Measurements from ENCODE around the gene C11orf91. TPM values are rescaled to one million over a fixed set of nuclear protein-coding genes. Genes with fewer than 3 reads are reported as not detected.

C11orf91 gene
- total and polyA plus RNA-seq, 2 donors (not counting 3 experiments of a cell fraction or from before 2014, with no cell fraction given): 0.94 to 2.1 TPM

- FAIRE-seq: no peak
- DNase-seq (ENCODE audit: low read depth, low spot score): no peak
- Histone ChIP-seq H3K9ac (replicated peaks; ENCODE audit: extremely low read depth, insufficient read depth, low read length) (no peak overlapping the region), H3K9me1 (replicated peaks; ENCODE audit: control insufficient read depth, extremely low read depth, insufficient read depth, low read length) (no peaks in the 10 kb centered on the region), H3K9me3 (replicated peaks; ENCODE audit: control insufficient read depth, insufficient read depth, low read length) (no peaks in the 10 kb centered on the region), H3K36me3 (ENCODE audit: control insufficient read depth in 2 of 2, extremely low read depth in 1 of 2, insufficient read depth in 2 of 2, low read length in 2 of 2) (peaks cover 27 to 54% of the 10 kb centered on the region in 2 experiments), H3K27ac (ENCODE audit: insufficient read depth, low read depth, low read length) (no peak overlapping the region), H4K20me1 (replicated peaks; ENCODE audit: control insufficient read depth, extremely low read depth, insufficient read depth, low read length) (no peaks in the 10 kb centered on the region), H3K4me2 (ENCODE audit: insufficient read depth, low read length) (no peak overlapping the region), H3K4me1 (ENCODE audit: control insufficient read depth, extremely low read depth, insufficient read depth, low read length) (peaks cover 28% of the 10 kb centered on the region), H2AFZ (ENCODE audit: low read depth, low read length) (no peak overlapping the region), H3K4me3 (replicated peaks in 1 of 3; ENCODE audit: insufficient read depth in 1 of 3, low read depth in 1 of 3, low read length in 3 of 3) (no peak overlapping the region), H3K27me3 (ENCODE audit: control insufficient read depth in 2 of 2, insufficient read depth in 2 of 2, low read length in 2 of 2) (no peaks in the 10 kb centered on the region), H3K79me2 (ENCODE audit: control insufficient read depth, insufficient read depth, low read length) (peaks cover 98% of the 10 kb centered on the region)
- TF ChIP-seq MAX (IDR thresholded peaks at IDR 0.05; ENCODE audit: insufficient read depth, insufficient read length): no peak
- no peak for TF ChIP-seq MYC (IDR thresholded peaks at IDR 0.05; ENCODE audit: low read depth, low read length)
- no peak for TF ChIP-seq POLR2A (IDR thresholded peaks at IDR 0.05; ENCODE audit: low read depth, low read length)
- TF ChIP-seq EZH2 (IDR thresholded peaks at IDR 0.05; ENCODE audit: borderline replicate concordance, low read depth, low read length, severe bottlenecking): no peak
- intact Hi-C loops (cut with micrococcal nuclease): no loop called here
- ChIA-PET POLR2A (no interaction called here), CTCF (interaction anchor here (0.7 to 13.8 kb wide), 5 partner anchors 9 to 28 kb away, joined by 3 to 254 read pairs (median 3); no protein-coding TSS in a partner anchor)
- dilution Hi-C loops (cut with MboI; ENCODE audit: extremely low pct_ligation_motif_present, low sequenced_read_pairs): no loop called here
- BruUV-seq (replicated peaks): no TSS peak
Measured at GRCh38 chr11:33713856-33714398, 13.3 kb upstream of the C11orf91 start.

DNA sequence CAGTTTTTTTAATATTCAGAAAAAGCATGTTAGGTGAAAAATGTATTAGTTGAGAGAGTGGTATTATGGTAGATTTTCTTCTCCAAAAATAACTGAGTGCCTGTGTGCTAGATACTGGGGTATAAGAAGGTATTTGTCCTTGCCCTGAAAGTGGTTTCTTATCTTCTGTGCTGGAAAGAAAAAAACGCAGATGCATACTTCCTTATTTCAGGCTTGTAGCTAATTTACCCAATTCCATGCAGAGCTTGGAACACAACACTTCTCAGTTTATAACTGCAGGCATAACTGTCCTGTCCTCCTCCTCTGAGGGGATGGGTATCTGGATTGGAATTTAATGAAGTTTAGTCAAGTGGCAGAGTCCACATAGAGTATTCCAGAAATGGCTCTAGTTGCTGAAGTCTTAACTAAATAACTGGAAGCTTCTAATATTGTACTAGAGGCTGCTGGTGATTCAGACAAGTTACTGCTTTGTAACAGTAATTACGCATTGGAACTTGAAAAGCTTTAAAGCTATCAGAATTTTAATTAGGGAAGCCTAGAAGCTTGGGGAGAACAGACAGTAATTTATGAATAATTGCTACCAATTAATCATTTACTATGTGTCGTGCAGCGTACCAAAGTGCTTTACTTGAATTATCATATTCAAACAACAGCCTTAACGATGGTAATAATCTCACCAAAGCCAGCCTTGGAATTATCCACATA lies 12.7 kb upstream of the C11orf91 start:
- Histone ChIP-seq H3K4me3 (replicated peaks in 1 of 3; ENCODE audit: insufficient read depth in 1 of 3, low read depth in 1 of 3, low read length in 3 of 3) (no peak overlapping the region), H3K9me3 (replicated peaks; ENCODE audit: control insufficient read depth, insufficient read depth, low read length) (no peaks in the 10 kb centered on the region), H3K27me3 (ENCODE audit: control insufficient read depth in 2 of 2, insufficient read depth in 2 of 2, low read length in 2 of 2) (no peaks in the 10 kb centered on the region), H3K36me3 (ENCODE audit: control insufficient read depth in 2 of 2, extremely low read depth in 1 of 2, insufficient read depth in 2 of 2, low read length in 2 of 2) (peaks cover 25 to 48% of the 10 kb centered on the region in 2 experiments), H2AFZ (ENCODE audit: low read depth, low read length) (no peak overlapping the region), H3K27ac (ENCODE audit: insufficient read depth, low read depth, low read length) (no peak overlapping the region), H3K4me1 (ENCODE audit: control insufficient read depth, extremely low read depth, insufficient read depth, low read length) (peaks cover 34% of the 10 kb centered on the region), H3K4me2 (ENCODE audit: insufficient read depth, low read length) (no peak overlapping the region), H3K9ac (replicated peaks; ENCODE audit: extremely low read depth, insufficient read depth, low read length) (no peak overlapping the region), H4K20me1 (replicated peaks; ENCODE audit: control insufficient read depth, extremely low read depth, insufficient read depth, low read length) (no peaks in the 10 kb centered on the region), H3K9me1 (replicated peaks; ENCODE audit: control insufficient read depth, extremely low read depth, insufficient read depth, low read length) (no peaks in the 10 kb centered on the region), H3K79me2 (ENCODE audit: control insufficient read depth, insufficient read depth, low read length) (peaks cover 98% of the 10 kb centered on the region)
- POLR2A ChIA-PET: no interaction called here
- DNase-seq (ENCODE audit: low read depth, low spot score) (no peak), FAIRE-seq (no peak)
- dilution Hi-C loops (cut with MboI; ENCODE audit: extremely low pct_ligation_motif_present, low sequenced_read_pairs) (no loop called here), intact Hi-C loops (cut with micrococcal nuclease) (no loop called here)
- CTCF ChIA-PET: interaction anchor here (1.0 to 13.8 kb wide), 3 partner anchors 8 to 29 kb away, joined by 3 to 254 read pairs (median 3); no protein-coding TSS in a partner anchor
- no peak for TF ChIP-seq GATA2 (IDR thresholded peaks at IDR 0.05; ENCODE audit: insufficient read depth, insufficient read length, low read depth, low read length)
- no peak for TF ChIP-seq MYC (IDR thresholded peaks at IDR 0.05; ENCODE audit: low read depth, low read length)
- TF ChIP-seq, protein P1, sequence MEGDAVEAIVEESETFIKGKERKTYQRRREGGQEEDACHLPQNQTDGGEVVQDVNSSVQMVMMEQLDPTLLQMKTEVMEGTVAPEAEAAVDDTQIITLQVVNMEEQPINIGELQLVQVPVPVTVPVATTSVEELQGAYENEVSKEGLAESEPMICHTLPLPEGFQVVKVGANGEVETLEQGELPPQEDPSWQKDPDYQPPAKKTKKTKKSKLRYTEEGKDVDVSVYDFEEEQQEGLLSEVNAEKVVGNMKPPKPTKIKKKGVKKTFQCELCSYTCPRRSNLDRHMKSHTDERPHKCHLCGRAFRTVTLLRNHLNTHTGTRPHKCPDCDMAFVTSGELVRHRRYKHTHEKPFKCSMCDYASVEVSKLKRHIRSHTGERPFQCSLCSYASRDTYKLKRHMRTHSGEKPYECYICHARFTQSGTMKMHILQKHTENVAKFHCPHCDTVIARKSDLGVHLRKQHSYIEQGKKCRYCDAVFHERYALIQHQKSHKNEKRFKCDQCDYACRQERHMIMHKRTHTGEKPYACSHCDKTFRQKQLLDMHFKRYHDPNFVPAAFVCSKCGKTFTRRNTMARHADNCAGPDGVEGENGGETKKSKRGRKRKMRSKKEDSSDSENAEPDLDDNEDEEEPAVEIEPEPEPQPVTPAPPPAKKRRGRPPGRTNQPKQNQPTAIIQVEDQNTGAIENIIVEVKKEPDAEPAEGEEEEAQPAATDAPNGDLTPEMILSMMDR (IDR thresholded peaks at IDR 0.05; ENCODE audit: extremely low read depth in 1 of 2, insufficient read depth in 1 of 2, low read depth in 1 of 2, low read length in 2 of 2): no peak
- no peak for TF ChIP-seq EZH2 (IDR thresholded peaks at IDR 0.05; ENCODE audit: borderline replicate concordance, low read depth, low read length, severe bottlenecking)
- no peak for TF ChIP-seq POLR2A (IDR thresholded peaks at IDR 0.05; ENCODE audit: low read depth, low read length)
- no peak for TF ChIP-seq POLR2AphosphoS5 (IDR thresholded peaks at IDR 0.05; ENCODE audit: insufficient read depth, low read depth, low read length)
- TF ChIP-seq MAX (IDR thresholded peaks at IDR 0.05; ENCODE audit: insufficient read depth, insufficient read length): no peak
- TF ChIP-seq FOS (IDR thresholded peaks at IDR 0.05; ENCODE audit: borderline replicate concordance, insufficient read depth, low read length): no peak
- TF ChIP-seq JUN (IDR thresholded peaks at IDR 0.05; ENCODE audit: borderline replicate concordance, insufficient read depth, insufficient read length, low read depth): no peak
- no TSS peak for BruUV-seq (replicated peaks)

Data from endothelial cell of umbilical vein (primary cell).